A673 (cell line): ENCODE data around the gene ORM2. TPM values are rescaled to one million over a fixed set of nuclear protein-coding genes. Genes with fewer than 3 reads are reported as not detected.

Experiments used
- BruUV-seq: library from RNA; stranded (reverse); fragments of 400-500 nt; replicated peaks from 2 replicates; lab custom pipeline; 2021; lab: Mats Ljungman, UMichigan
- CTCF ChIA-PET: fragments of 300-600 bp; sonication (Branson Sonifier 250); formaldehyde crosslinking; loops from one replicate; lab custom pipeline; 2022; ENCODE audit warnings: antibody characterized with exemption; lab: Charles Lee
- POLR2A ChIA-PET: fragments of 300-600 bp; sonication (Branson Sonifier 250); formaldehyde crosslinking; loops from one replicate; lab custom pipeline; 2022; ENCODE audit warnings: antibody characterized with exemption; ENCODE audit not compliant: low non-redundant PET; lab: Charles Lee
- DNase-seq: peaks from one replicate; pipeline ENCODE4 v3.0.0-alpha.2; 2015; ENCODE audit warnings: low spot score
- H3K27ac ChIP-seq: fragments of 200-600 bp; sonication (generic); 2 replicates; pipeline ENCODE4 v1.5.1; 2016; ENCODE audit warnings: mixed run types, low read depth, mild to moderate bottlenecking, mixed read lengths, antibody characterized with exemption, low read length; ENCODE audit not compliant: poor library complexity, severe bottlenecking
- H3K27me3 ChIP-seq: fragments of 200-600 bp; sonication (generic); replicated peaks from 2 replicates; pipeline ENCODE4 v1.6.1; 2017; ENCODE audit warnings: mixed run types, low read depth, mild to moderate bottlenecking, mixed read lengths, antibody characterized with exemption, low read length; ENCODE audit not compliant: insufficient read depth, poor library complexity
- H3K36me3 ChIP-seq: fragments of 200-600 bp; sonication (generic); 2 replicates; pipeline ENCODE4 v1.6.1; 2016; ENCODE audit warnings: mixed run types, mild to moderate bottlenecking, mixed read lengths, antibody characterized with exemption, low read length; ENCODE audit not compliant: insufficient read depth, poor library complexity, severe bottlenecking
- H3K4me1 ChIP-seq: fragments of 200-600 bp; sonication (generic); 2 replicates; pipeline ENCODE4 v1.6.1; 2017; ENCODE audit warnings: mixed run types, mild to moderate bottlenecking, mixed read lengths, antibody characterized with exemption, low read length; ENCODE audit not compliant: insufficient read depth, poor library complexity, severe bottlenecking
- H3K4me3 ChIP-seq: fragments of 200-600 bp; sonication (generic); 2 replicates; pipeline ENCODE4 v1.5.1; 2016; ENCODE audit warnings: low read depth, mixed run types, mild to moderate bottlenecking, mixed read lengths, low read length; ENCODE audit not compliant: poor library complexity, severe bottlenecking
- H3K9me3 ChIP-seq: fragments of 200-600 bp; sonication (generic); 2 replicates; pipeline ENCODE4 v1.6.1; 2016; ENCODE audit warnings: mixed run types, low read depth, mild to moderate bottlenecking, mixed read lengths, antibody characterized with exemption, low read length; ENCODE audit not compliant: poor library complexity, severe bottlenecking
- EZH2 ChIP-seq: fragments of 200-600 bp; sonication (generic); IDR thresholded peaks from 2 replicates; pipeline ENCODE4 v1.6.1; 2017; ENCODE audit warnings: borderline replicate concordance, low read depth, mild to moderate bottlenecking, mixed read lengths, antibody characterized with exemption, low read length; ENCODE audit not compliant: poor library complexity, severe bottlenecking
- intact Hi-C: fragments of 100-400 bp; cut with micrococcal nuclease; formaldehyde crosslinking; loops from one replicate; pipeline ENCODE4 v1.10.0; 2022; ENCODE audit not compliant: unreplicated experiment
- total RNA-seq: library from RNA; stranded (reverse); gene quantifications from 2 replicates; pipeline ENCODE4 v1.2.3, GENCODE V29; 2021
- TF ChIP-seq, protein P1 (sequence below): fragments of 300-800, 200-600 bp; sonication (generic); conservative IDR thresholded peaks from 2 replicates; pipeline ENCODE4 v1.5.1; 2017; ENCODE audit warnings: low read depth, mild to moderate bottlenecking, antibody characterized with exemption, low read length, moderate library complexity, mixed read lengths

The ORM2 gene
- total RNA-seq, 1 experiment from 2014 or later, result not detected

DNA sequence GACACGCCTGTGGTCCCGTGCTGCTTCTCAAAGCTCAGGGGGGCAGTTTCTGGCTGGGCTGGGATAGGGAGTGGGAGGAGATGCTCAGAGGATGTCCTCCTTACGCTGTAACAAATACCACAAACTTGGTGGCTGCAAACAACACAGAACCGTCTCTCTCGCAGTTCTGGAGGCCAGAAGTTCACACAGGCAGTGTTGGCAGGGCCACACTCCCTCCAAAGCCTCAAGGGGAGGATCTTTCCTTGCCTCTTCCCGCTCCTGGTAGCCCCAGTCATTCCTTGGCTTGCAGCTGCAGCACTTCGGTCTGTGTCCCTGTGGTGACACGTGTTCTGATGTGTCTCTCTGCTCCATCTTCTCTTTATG lies 17.2 kb upstream of the ORM2 start:
- H3K4me1 ChIP-seq, result no peaks in the 10 kb centered on the region
- no TSS peak for BruUV-seq
- H3K27ac ChIP-seq, result no peak overlapping the region
- ChIA-PET CTCF (no interaction called here), POLR2A (no interaction called here)
- H3K4me3 ChIP-seq, result no peak overlapping the region
- intact Hi-C loops, result no loop called here
- H3K27me3 ChIP-seq, result no peaks in the 10 kb centered on the region
- TF ChIP-seq, protein P1, sequence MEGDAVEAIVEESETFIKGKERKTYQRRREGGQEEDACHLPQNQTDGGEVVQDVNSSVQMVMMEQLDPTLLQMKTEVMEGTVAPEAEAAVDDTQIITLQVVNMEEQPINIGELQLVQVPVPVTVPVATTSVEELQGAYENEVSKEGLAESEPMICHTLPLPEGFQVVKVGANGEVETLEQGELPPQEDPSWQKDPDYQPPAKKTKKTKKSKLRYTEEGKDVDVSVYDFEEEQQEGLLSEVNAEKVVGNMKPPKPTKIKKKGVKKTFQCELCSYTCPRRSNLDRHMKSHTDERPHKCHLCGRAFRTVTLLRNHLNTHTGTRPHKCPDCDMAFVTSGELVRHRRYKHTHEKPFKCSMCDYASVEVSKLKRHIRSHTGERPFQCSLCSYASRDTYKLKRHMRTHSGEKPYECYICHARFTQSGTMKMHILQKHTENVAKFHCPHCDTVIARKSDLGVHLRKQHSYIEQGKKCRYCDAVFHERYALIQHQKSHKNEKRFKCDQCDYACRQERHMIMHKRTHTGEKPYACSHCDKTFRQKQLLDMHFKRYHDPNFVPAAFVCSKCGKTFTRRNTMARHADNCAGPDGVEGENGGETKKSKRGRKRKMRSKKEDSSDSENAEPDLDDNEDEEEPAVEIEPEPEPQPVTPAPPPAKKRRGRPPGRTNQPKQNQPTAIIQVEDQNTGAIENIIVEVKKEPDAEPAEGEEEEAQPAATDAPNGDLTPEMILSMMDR, result no peak
- TF ChIP-seq EZH2, result no peak
- no peaks in the 10 kb centered on the region for H3K9me3 ChIP-seq
- no peak for DNase-seq
- H3K36me3 ChIP-seq, result no peaks in the 10 kb centered on the region

DNA sequence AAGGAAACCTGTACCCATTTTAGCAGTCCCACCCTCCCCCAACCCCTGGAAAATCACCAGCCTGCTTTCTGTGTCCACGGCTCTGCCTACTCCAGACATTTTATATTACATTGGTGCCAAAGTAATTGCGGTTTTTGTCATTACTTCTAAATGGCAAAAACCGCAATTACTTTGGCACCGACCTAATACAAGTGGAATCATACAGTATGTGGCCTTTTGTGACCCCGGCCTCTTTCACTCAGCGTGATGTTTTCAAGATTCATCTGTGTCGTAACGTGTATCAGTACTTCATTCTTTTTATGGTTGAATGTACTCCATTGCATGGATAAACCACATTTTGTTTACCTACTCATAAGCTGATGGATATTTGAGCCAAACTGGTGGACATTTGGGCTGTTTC lies 16.5 kb upstream of the ORM2 start:
- CTCF ChIA-PET, result no interaction called here
- Histone ChIP-seq H3K9me3 (no peaks in the 10 kb centered on the region), H3K27me3 (no peaks in the 10 kb centered on the region), H3K27ac (no peak overlapping the region), H3K36me3 (no peaks in the 10 kb centered on the region), H3K4me1 (peaks cover 4% of the 10 kb centered on the region), H3K4me3 (no peak overlapping the region)
- POLR2A ChIA-PET, result no interaction called here
- BruUV-seq, result no TSS peak
- no peak for TF ChIP-seq EZH2
- TF ChIP-seq, protein P1, result no peak
- intact Hi-C loops, result no loop called here
- no peak for DNase-seq

DNA sequence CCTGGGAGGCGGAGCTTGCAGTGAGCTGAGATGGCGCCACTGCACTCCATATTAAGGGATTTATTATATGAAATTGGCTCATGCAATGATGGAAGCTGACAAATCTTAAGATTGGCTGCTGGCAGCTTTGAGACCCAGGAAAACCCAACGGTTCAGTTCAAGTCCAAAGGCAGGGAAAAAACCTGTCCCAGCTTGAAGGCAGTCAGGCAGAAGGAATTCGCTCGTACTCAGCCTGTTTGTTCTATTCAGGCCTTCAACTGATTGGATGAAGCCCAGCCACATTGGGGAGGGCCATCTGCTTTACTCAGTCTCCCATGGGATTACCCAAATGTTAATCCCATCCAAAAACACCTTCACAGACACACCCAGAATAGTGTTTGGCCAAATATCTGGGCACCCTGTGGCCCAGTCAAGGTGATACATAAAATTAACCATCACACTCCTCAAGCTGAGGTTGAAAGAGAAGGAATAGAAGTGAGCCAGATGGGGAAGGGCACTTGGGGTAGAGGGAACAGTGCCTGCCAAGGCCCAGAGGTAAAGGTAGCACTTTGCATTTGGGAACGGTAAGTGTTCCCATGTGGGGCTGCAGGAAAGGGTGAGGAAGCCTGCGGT lies 15.3 kb upstream of the ORM2 start:
- H3K4me1 ChIP-seq, result peaks cover 4% of the 10 kb centered on the region
- H3K27ac ChIP-seq, result no peak overlapping the region
- BruUV-seq, result no TSS peak
- no peaks in the 10 kb centered on the region for H3K27me3 ChIP-seq
- ChIA-PET CTCF (interaction anchor here (1.1 kb wide), 1 partner anchor 23 kb away, joined by 3 read pairs; no protein-coding TSS in a partner anchor), POLR2A (no interaction called here)
- no peaks in the 10 kb centered on the region for H3K36me3 ChIP-seq
- no peak overlapping the region for H3K4me3 ChIP-seq
- DNase-seq, result no peak
- intact Hi-C loops, result no loop called here
- no peaks in the 10 kb centered on the region for H3K9me3 ChIP-seq
- TF ChIP-seq, protein P1, result no peak
- TF ChIP-seq EZH2, result no peak
